ENCODE results near the gene KRT33B. TPM values are rescaled to one million over a fixed set of nuclear protein-coding genes. Genes with fewer than 3 reads are reported as not detected.

KRT33B gene
- polyA plus RNA-seq, 1 donor from 2014 or later: not detected

DNA sequence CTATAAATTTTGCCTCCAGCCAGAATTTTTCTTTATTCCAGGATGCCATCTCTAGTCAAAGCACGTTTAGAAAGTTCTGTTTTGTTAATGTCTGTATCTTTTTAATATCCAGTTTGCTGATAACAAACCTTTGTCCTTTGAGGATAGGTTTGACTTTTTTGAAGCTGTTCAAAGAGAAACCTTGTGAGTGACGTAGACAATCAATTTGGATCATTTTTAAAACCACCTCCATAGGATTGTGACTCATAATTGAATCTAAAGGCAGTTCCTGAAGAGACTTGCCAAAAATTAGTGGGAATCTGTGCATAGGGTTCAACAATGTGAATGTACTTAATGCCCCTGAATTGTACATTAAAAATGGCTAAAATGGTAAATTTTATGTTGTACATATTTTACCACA lies 21.9 kb upstream of the KRT33B start:
- Histone ChIP-seq H3F3A (ENCODE audit: insufficient read depth, low read length, poor library complexity, severe bottlenecking) (no peaks in the 10 kb centered on the region), H3K9me3 (ENCODE audit: low read length) (no peaks in the 10 kb centered on the region), H4K20me1 (ENCODE audit: insufficient read depth) (no peaks in the 10 kb centered on the region), H3K4me3 (ENCODE audit: low read length) (no peak overlapping the region), H3K9ac (ENCODE audit: low read length) (no peak overlapping the region), H3K27me3 (ENCODE audit: insufficient read depth, low read depth, low read length) (no peaks in the 10 kb centered on the region), H3K4me2 (ENCODE audit: low read length) (no peak overlapping the region), H3K36me3 (ENCODE audit: insufficient read depth, low read length) (no peaks in the 10 kb centered on the region), H3K79me2 (replicated peaks; ENCODE audit: insufficient read depth, low read length) (no peaks in the 10 kb centered on the region), H3K9me2 (ENCODE audit: insufficient read depth, low read length) (no peaks in the 10 kb centered on the region), H2AFZ (ENCODE audit: low read depth, low read length) (no peak overlapping the region), H3K27ac (ENCODE audit: low read length) (no peak overlapping the region)
- TF ChIP-seq RAD21 (conservative IDR thresholded peaks at IDR 0.05) (no peak), REST (IDR thresholded peaks at IDR 0.05; ENCODE audit: borderline replicate concordance) (no peak), TAF1 (IDR thresholded peaks at IDR 0.05; ENCODE audit: low read depth) (no peak), MXI1 (conservative IDR thresholded peaks at IDR 0.05; ENCODE audit: poor library complexity, severe bottlenecking) (no peak), CTCF (IDR thresholded peaks at IDR 0.05; ENCODE audit: poor library complexity, severe bottlenecking) (no peak), POLR2AphosphoS5 (IDR thresholded peaks at IDR 0.05) (no peak), SMC3 (conservative IDR thresholded peaks at IDR 0.05; ENCODE audit: poor library complexity) (no peak), EP300 (conservative IDR thresholded peaks at IDR 0.05; ENCODE audit: poor library complexity, severe bottlenecking) (no peak), EZH2 (IDR thresholded peaks at IDR 0.05; ENCODE audit: borderline replicate concordance, insufficient read depth, low read length, poor library complexity, severe bottlenecking) (no peak)

DNA sequence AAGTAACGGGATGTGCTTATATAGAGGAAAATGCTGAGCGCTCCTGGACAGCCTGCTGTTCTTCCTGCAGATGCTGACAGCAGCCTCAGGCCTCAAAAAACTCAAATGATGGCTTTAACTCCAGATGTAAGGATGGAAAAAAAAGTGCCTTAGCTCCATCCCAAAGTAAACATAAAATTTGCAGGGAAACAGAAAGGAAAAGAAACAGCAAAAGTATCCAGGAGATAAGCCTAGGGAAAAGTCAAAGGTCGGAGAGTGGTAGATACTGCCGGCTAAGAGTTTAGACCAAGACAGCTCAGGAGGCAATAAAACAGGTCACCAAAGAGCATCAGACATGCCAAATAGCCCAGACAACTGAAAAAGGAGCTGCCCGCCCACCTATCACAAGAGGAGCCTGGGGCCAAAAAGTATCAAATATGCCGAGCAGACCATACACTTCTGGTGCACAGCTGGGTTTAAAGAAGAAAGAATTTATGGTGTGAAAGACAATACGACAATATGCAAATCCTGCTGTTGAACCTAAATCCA lies 20.9 kb upstream of the KRT33B start:
- Histone ChIP-seq H4K20me1 (ENCODE audit: insufficient read depth) (no peaks in the 10 kb centered on the region), H2AFZ (ENCODE audit: low read depth, low read length) (no peak overlapping the region), H3K79me2 (replicated peaks; ENCODE audit: insufficient read depth, low read length) (no peaks in the 10 kb centered on the region), H3K27me3 (ENCODE audit: insufficient read depth, low read depth, low read length) (no peaks in the 10 kb centered on the region), H3K9ac (ENCODE audit: low read length) (no peak overlapping the region), H3F3A (ENCODE audit: insufficient read depth, low read length, poor library complexity, severe bottlenecking) (no peaks in the 10 kb centered on the region), H3K9me2 (ENCODE audit: insufficient read depth, low read length) (no peaks in the 10 kb centered on the region), H3K27ac (ENCODE audit: low read length) (no peak overlapping the region), H3K36me3 (ENCODE audit: insufficient read depth, low read length) (no peaks in the 10 kb centered on the region), H3K9me3 (ENCODE audit: low read length) (no peaks in the 10 kb centered on the region), H3K4me3 (ENCODE audit: low read length) (no peak overlapping the region), H3K4me2 (ENCODE audit: low read length) (no peak overlapping the region)
- TF ChIP-seq EZH2 (IDR thresholded peaks at IDR 0.05; ENCODE audit: borderline replicate concordance, insufficient read depth, low read length, poor library complexity, severe bottlenecking) (no peak), SMC3 (conservative IDR thresholded peaks at IDR 0.05; ENCODE audit: poor library complexity) (no peak), TAF1 (IDR thresholded peaks at IDR 0.05; ENCODE audit: low read depth) (no peak), EP300 (conservative IDR thresholded peaks at IDR 0.05; ENCODE audit: poor library complexity, severe bottlenecking) (no peak), CTCF (IDR thresholded peaks at IDR 0.05; ENCODE audit: poor library complexity, severe bottlenecking) (no peak)
